COR-L47 (cell line): Measurements from ENCODE around the gene SCN3A.

ENCODE experiments used
- DNase-seq: peaks from one replicate; lab custom pipeline; 2025; lab: John Stamatoyannopoulos, UW

The SCN3A gene

GRCh38 chr2:165191096-165191728 is 12.6 kb downstream of the SCN3A start:
- DNase-seq: peak; percentile 45

DNA sequence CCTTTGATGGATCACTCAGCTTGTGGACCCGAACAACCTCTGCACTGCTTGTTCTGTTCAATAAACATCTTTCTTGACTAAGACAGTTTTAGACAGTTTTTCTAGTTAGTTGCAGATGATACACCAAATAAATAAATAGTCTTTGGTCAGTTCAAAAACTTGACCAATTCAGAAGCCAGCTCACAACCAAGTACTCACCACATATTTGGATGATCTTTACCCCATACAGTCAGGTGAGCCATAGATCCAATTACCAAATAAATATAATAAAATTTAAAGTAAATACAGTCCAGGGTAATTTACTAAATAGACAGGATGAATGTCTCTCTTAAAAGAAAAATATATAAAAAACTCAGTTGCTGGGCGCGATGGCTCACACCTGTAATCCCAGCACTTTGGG is 18.2 kb downstream of the SCN3A start:
- DNase-seq: no peak

- no peak for DNase-seq
These were observed 21.8 kb downstream of the SCN3A start for GRCh38 chr2:165182029-165182428.

GRCh38 chr2:165176780-165177179 is 27.1 kb downstream of the SCN3A start:
- no peak for DNase-seq

- DNase-seq: no peak
These were observed 30.6 kb downstream of the SCN3A start for GRCh38 chr2:165173215-165173614.

DNA sequence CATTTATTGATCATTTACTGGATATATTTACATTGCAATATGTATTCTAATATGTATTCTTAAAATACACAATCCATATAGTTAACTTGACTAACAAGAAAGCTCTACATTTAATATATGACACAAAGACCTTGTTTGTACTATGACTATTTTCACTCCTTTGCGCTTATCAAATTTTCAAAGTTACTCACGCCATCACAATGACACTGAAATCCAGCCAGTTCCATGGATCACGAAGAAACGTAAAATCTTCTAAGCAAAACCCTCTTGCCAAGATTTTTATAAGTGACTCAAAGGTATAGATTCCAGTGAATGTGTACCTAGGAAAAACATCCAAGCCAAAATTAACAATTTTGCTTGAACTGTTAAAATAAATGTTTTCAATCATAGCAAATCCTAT is 39.6 kb downstream of the SCN3A start:
- DNase-seq: no peak

- no peak for DNase-seq
These were observed 40.1 kb downstream of the SCN3A start for GRCh38 chr2:165163761-165164160.

- no peak for DNase-seq
These were observed 41.4 kb downstream of the SCN3A start for GRCh38 chr2:165162466-165162865.

GRCh38 chr2:165161510-165161909 is 42.3 kb downstream of the SCN3A start:
- no peak for DNase-seq

- no peak for DNase-seq
These were observed 46.7 kb downstream of the SCN3A start for GRCh38 chr2:165157160-165157559.

- no peak for DNase-seq
These were observed 48.7 kb downstream of the SCN3A start for GRCh38 chr2:165155152-165155551.

GRCh38 chr2:165149439-165149838 is 54.4 kb downstream of the SCN3A start:
- no peak for DNase-seq

DNA sequence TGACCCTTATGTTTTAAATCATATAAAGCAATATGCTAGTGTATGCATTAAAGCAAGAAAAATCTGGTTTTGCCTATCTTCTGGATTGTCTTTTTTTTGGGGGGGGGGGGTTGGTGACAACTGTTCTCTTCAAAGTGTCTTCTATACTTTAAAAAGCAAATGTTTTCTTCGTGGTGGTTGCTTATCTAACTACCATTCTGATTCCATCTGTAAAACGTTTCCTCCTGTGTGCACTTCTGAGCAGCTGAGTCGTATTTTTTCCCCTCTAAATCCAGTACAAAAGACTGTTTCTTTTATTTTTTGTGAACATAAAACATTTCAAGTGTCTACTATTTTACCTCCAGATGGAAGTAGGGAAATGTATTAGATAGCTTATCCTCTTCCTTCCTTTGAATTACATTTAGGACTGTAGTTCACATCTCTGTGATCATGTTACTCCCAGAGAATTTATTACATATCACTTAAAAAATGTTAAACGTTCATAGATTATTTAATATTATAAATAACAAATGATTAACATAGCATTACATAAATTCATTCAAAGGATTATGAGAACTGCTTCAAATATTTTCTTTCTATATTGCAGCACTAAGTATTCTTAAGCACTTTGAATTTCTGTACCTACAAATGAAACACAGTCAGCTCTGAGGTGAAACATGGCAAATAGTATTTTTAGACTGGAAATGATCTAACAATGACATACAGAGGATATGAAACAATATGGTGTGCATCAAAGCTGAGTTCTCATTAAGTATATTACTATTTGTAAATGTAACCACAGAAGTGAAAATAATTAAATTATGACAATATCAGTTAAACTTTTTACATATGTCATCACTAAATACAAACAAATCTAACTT is 56.4 kb downstream of the SCN3A start:
- DNase-seq: no peak

- no peak for DNase-seq
These were observed 59.5 kb downstream of the SCN3A start for GRCh38 chr2:165144315-165144714.

DNA sequence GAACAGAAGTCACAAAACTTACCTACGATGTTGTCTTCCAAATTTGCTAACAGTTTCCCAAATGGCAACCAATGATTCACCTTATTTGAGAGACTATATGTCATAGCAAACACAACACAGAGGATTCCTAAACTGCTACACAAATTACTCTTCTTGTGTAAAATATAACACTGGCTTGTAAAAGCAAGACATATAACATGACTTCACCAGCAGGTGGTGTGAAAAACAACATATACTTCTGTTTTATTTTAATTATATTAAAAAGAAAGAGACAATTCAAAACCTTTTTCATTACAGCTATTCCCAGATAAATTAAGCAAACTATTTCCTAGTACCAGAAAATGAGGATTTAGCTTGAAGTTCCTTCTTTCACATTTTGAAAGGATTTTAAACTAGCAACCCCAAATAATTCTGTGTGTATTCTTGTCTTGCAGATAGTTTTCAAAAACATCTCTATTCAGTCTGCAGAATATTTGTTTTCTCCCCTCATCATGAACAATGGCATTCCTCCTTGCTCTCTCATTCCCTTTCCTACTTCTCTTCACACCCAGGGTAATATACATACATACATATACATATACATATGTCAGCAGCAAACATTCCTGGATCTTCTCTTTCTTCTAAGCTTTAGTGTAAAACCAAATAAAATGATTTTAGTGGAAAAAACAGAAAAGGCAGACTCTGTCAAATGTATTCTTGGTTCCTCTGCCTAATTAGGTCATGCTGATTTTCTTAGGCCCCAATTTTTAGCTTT is 62.1 kb downstream of the SCN3A start:
- DNase-seq: peak; percentile 3

- DNase-seq: no peak
These were observed 77.6 kb downstream of the SCN3A start for GRCh38 chr2:165126244-165126643.

GRCh38 chr2:165122521-165122920 is 81.3 kb downstream of the SCN3A start:
- DNase-seq: no peak

DNA sequence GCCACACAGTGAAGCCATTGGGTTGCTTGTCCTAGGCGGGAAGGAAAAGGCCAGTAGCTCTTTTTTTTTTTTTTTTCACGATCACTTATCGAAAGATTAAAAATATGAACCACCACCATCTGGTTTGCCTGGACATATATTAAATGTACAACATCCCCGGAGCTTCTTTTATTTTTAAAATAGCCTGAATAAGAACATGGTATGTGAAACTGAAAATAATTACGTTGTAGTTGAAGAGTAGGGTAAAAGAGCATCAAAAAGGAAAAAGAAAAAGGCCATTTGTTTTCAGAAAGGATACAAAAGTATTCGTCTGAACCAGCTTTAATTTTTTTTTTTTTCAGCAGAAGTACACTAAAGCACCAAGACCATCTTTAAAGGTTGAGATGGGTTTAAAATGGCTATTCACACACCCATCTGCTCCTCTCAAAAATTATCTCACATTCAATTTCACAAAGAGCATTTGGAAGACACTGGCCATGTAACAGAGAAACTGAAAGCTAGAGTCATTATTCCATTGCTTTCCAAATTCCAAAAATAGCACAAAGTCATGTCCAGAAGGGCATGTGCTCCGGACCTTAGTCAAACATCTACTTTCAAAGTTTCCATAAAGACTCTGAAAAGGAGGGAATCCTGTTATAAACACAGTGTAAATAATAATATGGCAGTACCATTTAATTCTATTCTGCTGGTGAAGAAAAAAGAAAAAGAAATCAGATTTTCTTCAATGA is 82.9 kb downstream of the SCN3A start:
- DNase-seq: no peak

DNA sequence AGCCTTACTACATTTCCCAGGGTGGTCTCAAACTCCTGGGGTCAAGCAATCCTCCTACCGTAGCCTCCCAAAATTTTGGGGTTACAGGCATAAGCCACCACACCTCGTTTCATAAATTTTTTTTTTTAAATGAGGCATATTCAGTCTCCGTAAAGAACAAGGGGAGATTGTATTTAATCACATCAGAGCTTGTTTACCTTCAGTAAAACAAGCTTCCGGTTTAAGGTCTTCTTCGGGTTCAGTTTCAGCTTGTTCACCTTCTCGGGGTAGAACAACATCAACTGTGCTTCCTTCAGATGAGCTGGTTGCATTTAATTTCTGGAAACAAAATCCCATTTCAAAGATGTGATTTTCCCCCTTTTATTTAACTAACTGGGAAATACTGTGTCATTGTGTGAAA is 88.6 kb downstream of the SCN3A start:
- no peak for DNase-seq

- no peak for DNase-seq
These were observed 89.4 kb downstream of the SCN3A start for GRCh38 chr2:165114346-165114939.

DNA sequence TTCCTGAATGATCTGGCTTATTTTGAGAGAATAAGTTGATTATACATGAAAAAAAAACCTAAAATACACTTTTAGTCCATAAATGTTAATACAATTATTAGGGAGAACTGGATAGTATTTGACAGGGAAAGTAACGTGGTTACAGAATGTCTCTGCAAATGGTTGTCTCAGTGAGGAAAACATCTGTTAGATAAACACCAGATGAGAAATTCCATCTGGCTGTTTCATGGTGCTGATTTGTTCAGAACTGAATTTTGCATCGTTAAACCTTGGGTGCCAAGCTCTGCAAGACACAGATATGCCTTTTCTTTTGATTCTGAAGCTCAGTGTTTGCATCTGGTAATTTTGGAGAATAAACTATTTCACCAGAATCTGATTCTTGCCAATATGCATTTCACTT is 90.4 kb downstream of the SCN3A start:
- no peak for DNase-seq

DNA sequence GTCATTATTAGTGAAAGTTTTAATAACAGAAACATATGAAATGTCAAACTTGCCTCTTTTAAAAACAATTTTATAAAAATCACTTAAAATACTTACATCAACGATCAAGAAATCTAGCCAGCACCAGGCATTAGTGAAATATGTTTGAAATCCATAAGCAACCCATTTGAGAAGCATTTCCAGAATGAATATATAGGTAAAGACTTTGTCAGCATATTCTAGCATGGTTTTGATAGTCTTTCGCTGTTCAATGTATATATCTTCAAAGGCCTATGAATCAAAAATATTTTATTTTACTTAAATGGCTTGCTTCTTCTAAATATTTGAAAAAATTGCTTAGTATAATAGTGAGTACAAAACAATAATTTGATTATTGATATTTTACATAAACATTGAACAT is 91.1 kb downstream of the SCN3A start:
- no peak for DNase-seq
